Right lobe of liver (tissue), 4 donors: ENCODE data around the gene A2M.

Experiments
- POLR2A ChIP-seq: fragments of 450-650 bp; IDR thresholded peaks from one replicate; pipeline ENCODE4 v1.6.1; 2017; ENCODE audit warnings: antibody characterized with exemption, mild to moderate bottlenecking
- TF ChIP-seq, protein P1 (sequence below), 4 donors: fragments of 200-600 bp in 3 of 4; fragments of 450-650 bp in 1 of 4; IDR thresholded peaks; one replicate each; pipeline versions ENCODE4 v1.5.1 to v1.8.0; 2016 to 2022; ENCODE audit warnings: antibody characterized with exemption in 4 of 4, mild to moderate bottlenecking in 2 of 4
- donor health status: DM: no; HTN: no; CAD: no.
- donor health status: DM: no; HTN: no; CAD: no.
- donor health status: DM: no; HTN: yes; CAD: no.

DNA sequence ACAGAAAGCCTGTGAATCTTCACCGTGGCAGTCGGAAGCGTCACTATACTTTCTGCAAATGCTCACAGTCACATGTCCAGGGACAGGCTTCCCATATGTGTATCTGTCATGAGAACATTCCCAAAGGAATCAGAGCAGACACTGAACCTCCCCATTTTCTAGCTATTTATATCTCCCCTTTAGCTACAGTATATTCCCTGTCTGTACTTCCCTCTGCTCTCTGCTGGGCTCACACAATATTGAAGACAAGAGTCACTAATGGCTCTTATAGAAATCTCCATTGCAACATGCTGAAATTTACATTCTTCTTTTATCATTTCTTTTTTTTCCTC, 8.2 kb downstream of the A2M start:
- TF ChIP-seq, protein P1, sequence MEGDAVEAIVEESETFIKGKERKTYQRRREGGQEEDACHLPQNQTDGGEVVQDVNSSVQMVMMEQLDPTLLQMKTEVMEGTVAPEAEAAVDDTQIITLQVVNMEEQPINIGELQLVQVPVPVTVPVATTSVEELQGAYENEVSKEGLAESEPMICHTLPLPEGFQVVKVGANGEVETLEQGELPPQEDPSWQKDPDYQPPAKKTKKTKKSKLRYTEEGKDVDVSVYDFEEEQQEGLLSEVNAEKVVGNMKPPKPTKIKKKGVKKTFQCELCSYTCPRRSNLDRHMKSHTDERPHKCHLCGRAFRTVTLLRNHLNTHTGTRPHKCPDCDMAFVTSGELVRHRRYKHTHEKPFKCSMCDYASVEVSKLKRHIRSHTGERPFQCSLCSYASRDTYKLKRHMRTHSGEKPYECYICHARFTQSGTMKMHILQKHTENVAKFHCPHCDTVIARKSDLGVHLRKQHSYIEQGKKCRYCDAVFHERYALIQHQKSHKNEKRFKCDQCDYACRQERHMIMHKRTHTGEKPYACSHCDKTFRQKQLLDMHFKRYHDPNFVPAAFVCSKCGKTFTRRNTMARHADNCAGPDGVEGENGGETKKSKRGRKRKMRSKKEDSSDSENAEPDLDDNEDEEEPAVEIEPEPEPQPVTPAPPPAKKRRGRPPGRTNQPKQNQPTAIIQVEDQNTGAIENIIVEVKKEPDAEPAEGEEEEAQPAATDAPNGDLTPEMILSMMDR (IDR thresholded peaks at IDR 0.05), result no peak
- peak; percentile 26 for TF ChIP-seq POLR2A
